Ishikawa (cell line): Measurements from ENCODE around the gene CCDC106.

Experiments
- CEBPB ChIP-seq: IDR thresholded peaks from 2 replicates; pipeline ENCODE4 v1.6.1; 2012
- CREB1 ChIP-seq: IDR thresholded peaks from 2 replicates; pipeline ENCODE4 v1.6.1; 2012; ENCODE audit warnings: low read depth
- EGR1 ChIP-seq: IDR thresholded peaks from 2 replicates; pipeline ENCODE4 v1.6.1; 2012
- EP300 ChIP-seq: IDR thresholded peaks from 2 replicates; pipeline ENCODE4 v1.6.1; 2012; ENCODE audit warnings: borderline replicate concordance
- FOXM1 ChIP-seq: IDR thresholded peaks from 2 replicates; pipeline ENCODE4 v1.6.1; 2012; ENCODE audit warnings: low read depth, borderline replicate concordance
- NFIC ChIP-seq: IDR thresholded peaks from 2 replicates; pipeline ENCODE4 v1.6.1; 2012
- RAD21 ChIP-seq: IDR thresholded peaks from 2 replicates; pipeline ENCODE4 v1.6.1; 2012; ENCODE audit warnings: low read depth
- TAF1 ChIP-seq: IDR thresholded peaks from 2 replicates; pipeline ENCODE4 v1.6.1; 2012; ENCODE audit warnings: low read depth, mild to moderate bottlenecking
- TCF12 ChIP-seq: IDR thresholded peaks from 2 replicates; pipeline ENCODE4 v1.6.1; 2012; ENCODE audit warnings: low read depth
- TEAD4 ChIP-seq: IDR thresholded peaks from 2 replicates; pipeline ENCODE4 v1.6.1; 2012
- USF1 ChIP-seq: IDR thresholded peaks from 2 replicates; pipeline ENCODE4 v1.6.1; 2012
- YY1 ChIP-seq: IDR thresholded peaks from 2 replicates; pipeline ENCODE4 v1.6.1; 2012; ENCODE audit warnings: low read depth
- ZBTB7A ChIP-seq: IDR thresholded peaks from 2 replicates; pipeline ENCODE4 v1.6.1; 2012; ENCODE audit warnings: low read depth
- TF ChIP-seq, protein P1 (sequence below): IDR thresholded peaks from 2 replicates; pipeline ENCODE4 v1.6.1; 2012; ENCODE audit warnings: low read depth, mild to moderate bottlenecking
- TF ChIP-seq, protein P2 (sequence below): IDR thresholded peaks from 2 replicates; pipeline ENCODE4 v1.6.1; 2012

The CCDC106 gene

DNA sequence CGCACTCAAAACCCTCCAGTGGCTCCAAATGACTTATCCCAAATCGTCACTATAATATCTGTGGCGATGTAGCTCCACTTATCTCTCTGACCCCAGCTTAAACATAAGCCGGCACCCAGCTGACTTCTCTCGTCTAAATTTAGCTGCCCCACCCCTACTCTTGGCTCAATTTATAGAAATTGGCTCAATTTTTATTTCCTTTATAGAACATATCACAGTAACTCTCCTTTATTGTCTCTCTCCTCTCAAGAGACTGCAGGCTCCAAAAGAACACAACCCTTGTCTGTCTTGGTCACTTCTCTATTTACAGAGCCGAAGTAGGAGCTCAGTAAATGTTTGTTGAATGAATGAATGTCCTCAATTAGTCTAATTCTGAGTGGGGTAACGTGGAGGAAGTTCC, 24.5 kb upstream of the CCDC106 start:
- no peak for TF ChIP-seq EP300
- TF ChIP-seq RAD21 = no peak
- TF ChIP-seq, protein P1, sequence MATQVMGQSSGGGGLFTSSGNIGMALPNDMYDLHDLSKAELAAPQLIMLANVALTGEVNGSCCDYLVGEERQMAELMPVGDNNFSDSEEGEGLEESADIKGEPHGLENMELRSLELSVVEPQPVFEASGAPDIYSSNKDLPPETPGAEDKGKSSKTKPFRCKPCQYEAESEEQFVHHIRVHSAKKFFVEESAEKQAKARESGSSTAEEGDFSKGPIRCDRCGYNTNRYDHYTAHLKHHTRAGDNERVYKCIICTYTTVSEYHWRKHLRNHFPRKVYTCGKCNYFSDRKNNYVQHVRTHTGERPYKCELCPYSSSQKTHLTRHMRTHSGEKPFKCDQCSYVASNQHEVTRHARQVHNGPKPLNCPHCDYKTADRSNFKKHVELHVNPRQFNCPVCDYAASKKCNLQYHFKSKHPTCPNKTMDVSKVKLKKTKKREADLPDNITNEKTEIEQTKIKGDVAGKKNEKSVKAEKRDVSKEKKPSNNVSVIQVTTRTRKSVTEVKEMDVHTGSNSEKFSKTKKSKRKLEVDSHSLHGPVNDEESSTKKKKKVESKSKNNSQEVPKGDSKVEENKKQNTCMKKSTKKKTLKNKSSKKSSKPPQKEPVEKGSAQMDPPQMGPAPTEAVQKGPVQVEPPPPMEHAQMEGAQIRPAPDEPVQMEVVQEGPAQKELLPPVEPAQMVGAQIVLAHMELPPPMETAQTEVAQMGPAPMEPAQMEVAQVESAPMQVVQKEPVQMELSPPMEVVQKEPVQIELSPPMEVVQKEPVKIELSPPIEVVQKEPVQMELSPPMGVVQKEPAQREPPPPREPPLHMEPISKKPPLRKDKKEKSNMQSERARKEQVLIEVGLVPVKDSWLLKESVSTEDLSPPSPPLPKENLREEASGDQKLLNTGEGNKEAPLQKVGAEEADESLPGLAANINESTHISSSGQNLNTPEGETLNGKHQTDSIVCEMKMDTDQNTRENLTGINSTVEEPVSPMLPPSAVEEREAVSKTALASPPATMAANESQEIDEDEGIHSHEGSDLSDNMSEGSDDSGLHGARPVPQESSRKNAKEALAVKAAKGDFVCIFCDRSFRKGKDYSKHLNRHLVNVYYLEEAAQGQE = no peak
- TF ChIP-seq ZBTB7A = no peak

- TF ChIP-seq RAD21 (no peak), CREB1 (0 out of 2 replicates have a peak, but pooled peaks have one; percentile 30), EP300 (no peak), TEAD4 (peak; percentile 8; the same call in 1 of the 2 replicates), NFIC (no peak), CEBPB (no peak), EGR1 (no peak), TAF1 (peak; percentile 92), YY1 (peak; percentile 94), USF1 (no peak), FOXM1 (no peak), ZBTB7A (no peak), TCF12 (no peak)
- TF ChIP-seq, protein P1 = no peak
- TF ChIP-seq, protein P2, sequence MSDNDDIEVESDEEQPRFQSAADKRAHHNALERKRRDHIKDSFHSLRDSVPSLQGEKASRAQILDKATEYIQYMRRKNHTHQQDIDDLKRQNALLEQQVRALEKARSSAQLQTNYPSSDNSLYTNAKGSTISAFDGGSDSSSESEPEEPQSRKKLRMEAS = peak; percentile 40
Observed at GRCh38 chr19:55624109-55625003, 23.7 kb upstream of the CCDC106 start, which contains the start of gene ZNF784. Gene ZNF784 (minus strand): TSS chr19:55624566. CDS start chr19:55624561, 5 bp downstream.

GRCh38 chr19:55625004-55625326, 23.0 kb upstream of the CCDC106 start:
- TF ChIP-seq ZBTB7A (no peak), RAD21 (no peak), CREB1 (no peak), FOXM1 (no peak), EGR1 (no peak), YY1 (no peak), TAF1 (no peak)
- TF ChIP-seq, protein P2 = no peak
- TF ChIP-seq, protein P1 = no peak

DNA sequence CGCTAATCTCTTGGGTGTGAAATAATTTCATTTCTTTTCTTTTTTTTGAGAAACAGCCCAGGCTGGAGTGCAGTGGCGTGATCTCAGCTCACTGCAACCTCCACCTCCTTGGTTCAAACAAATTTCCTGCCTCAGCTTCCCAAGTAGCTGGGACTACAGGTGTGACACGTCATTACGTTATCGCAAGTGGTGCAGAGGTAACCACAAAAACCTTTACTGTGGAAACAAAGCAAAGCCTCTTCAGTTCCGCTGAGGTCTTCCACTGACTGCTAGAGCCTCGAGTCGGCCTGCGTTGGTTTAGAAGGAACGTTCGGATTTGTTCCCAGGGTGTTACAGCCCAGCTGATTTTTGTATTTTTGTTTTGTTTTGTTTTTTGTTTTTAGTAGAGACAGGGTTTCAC, 21.7 kb upstream of the CCDC106 start:
- TF ChIP-seq EP300 (no peak), TAF1 (no peak)

GRCh38 chr19:55632463-55632834, 15.6 kb upstream of the CCDC106 start:
- TF ChIP-seq RAD21 (peak; percentile 86), TEAD4 (no peak), ZBTB7A (no peak), TCF12 (no peak), TAF1 (no peak)

- TF ChIP-seq TAF1 = no peak
- no peak for TF ChIP-seq NFIC
- no peak for TF ChIP-seq ZBTB7A
- no peak for TF ChIP-seq FOXM1
- no peak for TF ChIP-seq TCF12
Observed at GRCh38 chr19:55633861-55634260, 14.2 kb upstream of the CCDC106 start.
